Astrocyte (in vitro differentiated cells and primary cell): Measurements from ENCODE around the gene S100A1. TPM values are rescaled to one million over a fixed set of nuclear protein-coding genes. Genes with fewer than 3 reads are reported as not detected.

Experiments used
- DNase-seq: peaks from one replicate; pipeline ENCODE4 v3.0.0-alpha.2; 2010; ENCODE audit warnings: low read depth
- FAIRE-seq: peaks from 2 replicates; lab custom pipeline; 2011; peaks lifted over from hg19 to GRCh38; lab: Jason Lieb, UNC
- H2AFZ ChIP-seq: 2 replicates; pipeline ENCODE4 v1.6.0; 2012; ENCODE audit warnings: low read depth, low read length, inconsistent platforms
- H3K27ac ChIP-seq: 2 replicates; pipeline ENCODE4 v1.5.1; 2011; ENCODE audit warnings: low read depth, low read length, inconsistent platforms
- H3K27me3 ChIP-seq: 2 replicates; pipeline ENCODE4 v1.6.0; 2011; ENCODE audit warnings: low read length, inconsistent platforms; ENCODE audit not compliant: insufficient read depth
- H3K36me3 ChIP-seq: 2 replicates; pipeline ENCODE4 v1.5.1; 2011; ENCODE audit warnings: low read length, inconsistent platforms; ENCODE audit not compliant: insufficient read depth
- H3K4me1 ChIP-seq: 2 replicates; pipeline ENCODE4 v1.5.1; 2011; ENCODE audit warnings: low read length, inconsistent platforms; ENCODE audit not compliant: insufficient read depth
- H3K4me2 ChIP-seq: 2 replicates; pipeline ENCODE4 v1.6.0; 2012; ENCODE audit warnings: low read length, inconsistent platforms
- H3K4me3 ChIP-seq: 2 replicates; pipeline ENCODE4 v1.5.1; 2011; ENCODE audit warnings: low read depth, mild to moderate bottlenecking, low read length, inconsistent platforms; ENCODE audit not compliant: insufficient read depth
- H3K79me2 ChIP-seq: 2 replicates; pipeline ENCODE4 v1.6.0; 2012; ENCODE audit warnings: mild to moderate bottlenecking, low read length, inconsistent platforms; ENCODE audit not compliant: insufficient read depth
- H3K9ac ChIP-seq: 2 replicates; pipeline ENCODE4 v1.6.0; 2012; ENCODE audit warnings: mild to moderate bottlenecking, low read length, inconsistent platforms
- H3K9me3 ChIP-seq: 2 replicates; pipeline ENCODE4 v1.5.1; 2012; ENCODE audit warnings: low read depth, mild to moderate bottlenecking, low read length, inconsistent platforms; ENCODE audit not compliant: insufficient read depth
- H4K20me1 ChIP-seq: 2 replicates; pipeline ENCODE4 v1.6.0; 2012; ENCODE audit warnings: low read length, inconsistent platforms; ENCODE audit not compliant: insufficient read depth
- H3K27ac Mint-ChIP-seq: one replicate; pipeline ENCODE4 v1.8.0; 2021; ENCODE audit warnings: mild to moderate bottlenecking, mixed read lengths; ENCODE audit not compliant: unreplicated experiment
- H3K27me3 Mint-ChIP-seq: one replicate; pipeline ENCODE4 v1.8.0; 2021; ENCODE audit warnings: low read depth, mixed read lengths; ENCODE audit not compliant: unreplicated experiment
- H3K36me3 Mint-ChIP-seq: one replicate; pipeline ENCODE4 v1.8.0; 2021; ENCODE audit warnings: low read depth, mixed read lengths; ENCODE audit not compliant: unreplicated experiment
- H3K4me1 Mint-ChIP-seq: one replicate; pipeline ENCODE4 v1.8.0; 2021; ENCODE audit warnings: low read depth, mixed read lengths; ENCODE audit not compliant: unreplicated experiment
- H3K4me3 Mint-ChIP-seq: one replicate; pipeline ENCODE4 v1.8.0; 2021; ENCODE audit warnings: mild to moderate bottlenecking, moderate library complexity, mixed read lengths; ENCODE audit not compliant: unreplicated experiment
- H3K9me3 Mint-ChIP-seq: one replicate; pipeline ENCODE4 v1.8.0; 2021; ENCODE audit warnings: mild to moderate bottlenecking, mixed read lengths; ENCODE audit not compliant: unreplicated experiment
- EZH2 ChIP-seq: IDR thresholded peaks from 2 replicates; pipeline ENCODE4 v1.6.1; 2012; ENCODE audit warnings: mild to moderate bottlenecking, low read length, inconsistent platforms; ENCODE audit not compliant: insufficient read depth
- total RNA-seq: library from RNA; stranded (reverse); gene quantifications from 2 replicates; pipeline ENCODE4 v1.2.1, GENCODE V29; 2021
- TF ChIP-seq, protein P1 (sequence below): IDR thresholded peaks from 2 replicates; pipeline ENCODE4 v1.5.1; 2011; ENCODE audit warnings: low read depth, mild to moderate bottlenecking, inconsistent platforms, low read length, moderate library complexity; ENCODE audit not compliant: insufficient read depth

The S100A1 gene
- total RNA-seq, 1 donor from 2014 or later = 1.7 TPM

DNA sequence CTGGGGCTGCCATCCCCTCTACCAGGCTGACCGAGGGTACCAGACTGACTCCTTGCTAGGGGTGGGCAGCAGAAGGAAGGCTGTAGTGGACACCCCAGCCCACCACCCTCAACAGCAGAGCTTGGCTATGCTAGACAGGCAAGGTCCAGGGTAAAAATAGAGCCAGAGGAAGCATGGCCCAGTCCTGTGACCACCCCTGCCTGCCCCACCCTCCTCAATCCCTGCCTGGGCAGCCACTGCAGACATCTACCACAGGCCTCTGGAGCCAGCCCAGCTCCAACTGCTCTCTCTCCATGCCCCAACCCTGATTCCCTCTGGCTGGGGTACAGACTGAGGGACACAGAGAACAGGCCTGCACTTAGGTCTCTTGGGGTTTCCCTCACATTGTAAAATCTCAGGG, 1.7 kb downstream of the S100A1 start:
- no peak overlapping the region for H2AFZ ChIP-seq
- no peak overlapping the region for H3K9ac ChIP-seq
- no peak overlapping the region for H3K4me2 ChIP-seq
- H3K4me3 ChIP-seq = no peak overlapping the region
- H3K27me3 ChIP-seq = no peaks in the 10 kb centered on the region
- peaks cover 36% of the 10 kb centered on the region for H3K4me1 Mint-ChIP-seq
- H3K4me3 Mint-ChIP-seq = no peak overlapping the region
- peaks cover 34% of the 10 kb centered on the region for H3K4me1 ChIP-seq
- peaks cover 12% of the 10 kb centered on the region for H4K20me1 ChIP-seq
- TF ChIP-seq EZH2 = no peak
- TF ChIP-seq, protein P1, sequence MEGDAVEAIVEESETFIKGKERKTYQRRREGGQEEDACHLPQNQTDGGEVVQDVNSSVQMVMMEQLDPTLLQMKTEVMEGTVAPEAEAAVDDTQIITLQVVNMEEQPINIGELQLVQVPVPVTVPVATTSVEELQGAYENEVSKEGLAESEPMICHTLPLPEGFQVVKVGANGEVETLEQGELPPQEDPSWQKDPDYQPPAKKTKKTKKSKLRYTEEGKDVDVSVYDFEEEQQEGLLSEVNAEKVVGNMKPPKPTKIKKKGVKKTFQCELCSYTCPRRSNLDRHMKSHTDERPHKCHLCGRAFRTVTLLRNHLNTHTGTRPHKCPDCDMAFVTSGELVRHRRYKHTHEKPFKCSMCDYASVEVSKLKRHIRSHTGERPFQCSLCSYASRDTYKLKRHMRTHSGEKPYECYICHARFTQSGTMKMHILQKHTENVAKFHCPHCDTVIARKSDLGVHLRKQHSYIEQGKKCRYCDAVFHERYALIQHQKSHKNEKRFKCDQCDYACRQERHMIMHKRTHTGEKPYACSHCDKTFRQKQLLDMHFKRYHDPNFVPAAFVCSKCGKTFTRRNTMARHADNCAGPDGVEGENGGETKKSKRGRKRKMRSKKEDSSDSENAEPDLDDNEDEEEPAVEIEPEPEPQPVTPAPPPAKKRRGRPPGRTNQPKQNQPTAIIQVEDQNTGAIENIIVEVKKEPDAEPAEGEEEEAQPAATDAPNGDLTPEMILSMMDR = no peak
- H3K9me3 Mint-ChIP-seq = no peaks in the 10 kb centered on the region
- peaks cover 8% of the 10 kb centered on the region for H3K36me3 ChIP-seq
- H3K36me3 Mint-ChIP-seq = peaks cover 5% of the 10 kb centered on the region
- no peak overlapping the region for H3K27ac ChIP-seq
- H3K79me2 ChIP-seq = peaks cover 29% of the 10 kb centered on the region
- DNase-seq (no peak), FAIRE-seq (no peak)
- H3K9me3 ChIP-seq = no peaks in the 10 kb centered on the region
- no peak overlapping the region for H3K27ac Mint-ChIP-seq
- H3K27me3 Mint-ChIP-seq = no peaks in the 10 kb centered on the region

DNA sequence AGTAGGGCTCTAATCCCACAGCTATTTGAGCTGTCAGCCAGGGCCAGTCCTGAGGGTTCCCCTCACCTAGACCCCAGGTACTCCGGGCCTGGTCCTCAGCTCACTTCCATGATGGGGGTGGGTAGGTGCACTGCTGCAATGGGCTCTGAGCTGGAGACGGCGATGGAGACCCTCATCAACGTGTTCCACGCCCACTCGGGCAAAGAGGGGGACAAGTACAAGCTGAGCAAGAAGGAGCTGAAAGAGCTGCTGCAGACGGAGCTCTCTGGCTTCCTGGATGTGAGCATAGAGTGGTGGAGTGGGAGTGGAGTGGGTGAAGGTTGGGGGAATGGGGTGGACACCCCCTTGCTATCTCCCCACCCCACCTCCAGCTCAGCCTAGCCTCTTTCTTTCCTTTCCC, 2.1 kb downstream of the S100A1 start:
- H3K27ac ChIP-seq = no peak overlapping the region
- Mint-ChIP-seq H3K27ac (no peak overlapping the region), H3K9me3 (no peaks in the 10 kb centered on the region), H3K4me1 (peaks cover 36% of the 10 kb centered on the region), H3K27me3 (no peaks in the 10 kb centered on the region), H3K36me3 (peaks cover 4% of the 10 kb centered on the region), H3K4me3 (no peak overlapping the region)
- no peaks in the 10 kb centered on the region for H3K27me3 ChIP-seq
- no peak overlapping the region for H3K9ac ChIP-seq
- H3K9me3 ChIP-seq = no peaks in the 10 kb centered on the region
- peaks cover 3% of the 10 kb centered on the region for H3K36me3 ChIP-seq
- peaks cover 30% of the 10 kb centered on the region for H3K4me1 ChIP-seq
- H3K4me2 ChIP-seq = no peak overlapping the region
- peaks cover 29% of the 10 kb centered on the region for H3K79me2 ChIP-seq
- no peak overlapping the region for H3K4me3 ChIP-seq
- no peak for TF ChIP-seq EZH2
- TF ChIP-seq, protein P1 = no peak
- DNase-seq = no peak
- peaks cover 9% of the 10 kb centered on the region for H4K20me1 ChIP-seq
- FAIRE-seq = no peak
- no peak overlapping the region for H2AFZ ChIP-seq

DNA sequence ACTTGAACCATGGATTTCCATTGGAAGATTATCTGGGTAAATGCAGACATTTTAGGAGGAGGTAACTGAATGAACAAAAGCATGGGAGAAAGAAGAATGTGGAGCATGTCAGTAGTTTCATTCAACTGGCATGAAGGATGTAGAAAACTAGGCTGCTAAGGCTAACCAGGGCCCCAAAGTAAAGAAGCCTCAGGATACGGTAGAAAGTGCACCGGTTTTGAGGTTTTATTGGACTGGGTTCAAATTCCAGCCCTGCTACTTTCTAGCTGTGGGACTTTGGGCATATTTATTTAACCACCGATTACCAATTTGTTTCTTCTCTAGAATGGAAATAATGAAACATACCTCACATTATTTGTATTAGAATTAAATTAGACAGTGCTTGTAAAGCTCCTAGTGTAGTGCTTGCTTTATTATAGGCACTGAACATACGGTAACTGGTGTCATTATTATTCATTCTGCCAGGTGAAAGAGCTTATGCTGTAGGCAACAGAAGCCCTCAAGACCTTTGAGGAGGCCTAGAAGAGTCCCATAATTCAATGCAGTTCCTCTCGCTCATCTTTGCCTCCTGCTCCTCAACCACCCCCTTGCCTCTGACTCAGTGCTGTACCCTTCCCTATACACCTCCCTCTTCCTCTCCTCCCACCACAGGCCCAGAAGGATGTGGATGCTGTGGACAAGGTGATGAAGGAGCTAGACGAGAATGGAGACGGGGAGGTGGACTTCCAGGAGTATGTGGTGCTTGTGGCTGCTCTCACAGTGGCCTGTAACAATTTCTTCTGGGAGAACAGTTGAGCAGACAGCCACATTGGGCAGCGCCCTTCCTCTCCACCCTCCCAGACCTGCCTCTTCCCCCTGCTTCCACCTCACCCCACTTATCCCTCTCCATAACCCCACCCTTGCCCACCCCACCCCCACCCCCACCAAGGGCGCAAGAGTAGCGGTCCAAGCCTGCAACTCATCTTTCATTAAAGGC, 3.1 kb downstream of the S100A1 start:
- peaks cover 29% of the 10 kb centered on the region for H3K79me2 ChIP-seq
- Mint-ChIP-seq H3K4me3 (no peak overlapping the region), H3K4me1 (peaks cover 28% of the 10 kb centered on the region), H3K27me3 (no peaks in the 10 kb centered on the region), H3K27ac (peak overlapping the region; percentile 55), H3K9me3 (no peaks in the 10 kb centered on the region), H3K36me3 (peaks cover 3% of the 10 kb centered on the region)
- peaks cover 1% of the 10 kb centered on the region for H3K36me3 ChIP-seq
- no peaks in the 10 kb centered on the region for H3K9me3 ChIP-seq
- FAIRE-seq = no peak
- no peaks in the 10 kb centered on the region for H3K27me3 ChIP-seq
- TF ChIP-seq, protein P1 = no peak
- TF ChIP-seq EZH2 = no peak
- peaks cover 15% of the 10 kb centered on the region for H4K20me1 ChIP-seq
- peak; percentile 34 for DNase-seq
- H3K27ac ChIP-seq = no peak overlapping the region
- no peak overlapping the region for H3K4me3 ChIP-seq
- peaks cover 23% of the 10 kb centered on the region for H3K4me1 ChIP-seq
- no peak overlapping the region for H2AFZ ChIP-seq
- H3K9ac ChIP-seq = no peak overlapping the region
- H3K4me2 ChIP-seq = no peak overlapping the region
